Measurements from ENCODE around the gene APLN.

APLN gene

DNA sequence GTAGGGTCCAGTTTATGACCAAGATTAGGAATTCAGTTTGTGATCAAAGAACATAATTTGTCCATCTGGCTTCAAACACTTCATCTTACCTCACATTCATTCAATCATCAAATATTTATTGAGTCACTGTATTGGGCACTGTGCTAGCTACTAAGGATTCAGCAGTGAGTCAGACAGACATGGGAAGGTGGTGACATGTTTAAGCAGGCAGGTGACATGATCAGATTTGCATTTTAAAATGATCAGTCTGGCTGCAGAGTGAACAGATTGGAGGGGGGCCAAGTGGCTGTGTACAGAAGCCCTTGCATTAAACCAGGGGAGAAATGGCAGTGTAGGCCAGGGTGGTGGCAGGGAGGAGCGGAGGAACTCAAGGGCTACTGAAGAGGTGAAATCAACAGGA lies 25.1 kb upstream of the APLN start:
- H3F3A ChIP-seq (ENCODE audit: control insufficient read depth, insufficient read depth), result no peaks in the 10 kb centered on the region
- TF ChIP-seq, protein P1, sequence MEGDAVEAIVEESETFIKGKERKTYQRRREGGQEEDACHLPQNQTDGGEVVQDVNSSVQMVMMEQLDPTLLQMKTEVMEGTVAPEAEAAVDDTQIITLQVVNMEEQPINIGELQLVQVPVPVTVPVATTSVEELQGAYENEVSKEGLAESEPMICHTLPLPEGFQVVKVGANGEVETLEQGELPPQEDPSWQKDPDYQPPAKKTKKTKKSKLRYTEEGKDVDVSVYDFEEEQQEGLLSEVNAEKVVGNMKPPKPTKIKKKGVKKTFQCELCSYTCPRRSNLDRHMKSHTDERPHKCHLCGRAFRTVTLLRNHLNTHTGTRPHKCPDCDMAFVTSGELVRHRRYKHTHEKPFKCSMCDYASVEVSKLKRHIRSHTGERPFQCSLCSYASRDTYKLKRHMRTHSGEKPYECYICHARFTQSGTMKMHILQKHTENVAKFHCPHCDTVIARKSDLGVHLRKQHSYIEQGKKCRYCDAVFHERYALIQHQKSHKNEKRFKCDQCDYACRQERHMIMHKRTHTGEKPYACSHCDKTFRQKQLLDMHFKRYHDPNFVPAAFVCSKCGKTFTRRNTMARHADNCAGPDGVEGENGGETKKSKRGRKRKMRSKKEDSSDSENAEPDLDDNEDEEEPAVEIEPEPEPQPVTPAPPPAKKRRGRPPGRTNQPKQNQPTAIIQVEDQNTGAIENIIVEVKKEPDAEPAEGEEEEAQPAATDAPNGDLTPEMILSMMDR (IDR thresholded peaks at IDR 0.05; ENCODE audit: low read depth, low read length, poor library complexity, severe bottlenecking), result no peak
- TF ChIP-seq EZH2phosphoT487 (IDR thresholded peaks at IDR 0.05; ENCODE audit: borderline replicate concordance, low read length), result no peak
- H4K20me1 ChIP-seq (ENCODE audit: control insufficient read depth, insufficient read depth, low read depth, low read length), result no peaks in the 10 kb centered on the region
- H3K27ac ChIP-seq (ENCODE audit: low read depth, low read length), result no peak overlapping the region
- no peak overlapping the region for H3K4me2 ChIP-seq (ENCODE audit: low read length)
- H3K4me1 ChIP-seq (ENCODE audit: control insufficient read depth, low read length), result peaks cover 16% of the 10 kb centered on the region
- no peak overlapping the region for H3K4me3 ChIP-seq (ENCODE audit: low read length)
- H3K9me3 ChIP-seq (ENCODE audit: control insufficient read depth, insufficient read depth, low read length), result no peaks in the 10 kb centered on the region
- H3K9me2 ChIP-seq (replicated peaks; ENCODE audit: control insufficient read depth, low read length), result no peaks in the 10 kb centered on the region
- H3K27me3 ChIP-seq (ENCODE audit: control insufficient read depth, low read length), result no peaks in the 10 kb centered on the region
- no peaks in the 10 kb centered on the region for H3K36me3 ChIP-seq (ENCODE audit: control insufficient read depth, low read length)
- H3K79me2 ChIP-seq (ENCODE audit: control insufficient read depth, low read length), result no peaks in the 10 kb centered on the region

DNA sequence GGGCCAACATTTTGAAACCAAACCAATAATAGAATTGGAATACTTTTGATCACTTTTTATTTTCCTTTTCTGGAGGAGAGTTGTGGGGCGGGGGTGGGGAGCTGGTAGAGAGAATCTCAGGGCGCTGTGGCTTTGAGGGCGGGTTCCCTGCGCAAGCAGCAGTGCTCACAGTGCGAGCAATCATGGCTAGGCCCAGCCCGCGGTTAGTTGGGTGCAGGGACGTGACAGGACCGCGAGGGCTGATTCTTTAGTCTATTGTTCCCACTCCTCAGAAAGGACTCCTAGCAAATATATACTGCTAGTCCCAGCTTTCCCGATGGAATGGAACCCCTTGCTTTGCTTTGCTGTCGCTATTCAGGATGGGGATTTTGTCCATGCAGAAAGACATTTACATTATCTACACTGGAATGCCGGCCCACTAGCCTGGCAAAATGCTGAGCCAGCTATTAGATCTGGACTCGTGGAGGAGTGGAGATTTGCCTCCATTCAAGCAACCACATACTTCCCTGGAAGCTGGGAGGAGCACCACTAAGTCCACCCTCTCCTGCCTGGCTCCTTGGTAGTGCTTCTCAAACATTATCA lies 23.9 kb upstream of the APLN start:
- Histone ChIP-seq H3K4me2 (ENCODE audit: low read length) (peak overlapping the region; percentile 75), H3K27me3 (ENCODE audit: control insufficient read depth, low read length) (no peaks in the 10 kb centered on the region), H3K79me2 (ENCODE audit: control insufficient read depth, low read length) (no peaks in the 10 kb centered on the region), H3K27ac (ENCODE audit: low read depth, low read length) (no peak overlapping the region), H3F3A (ENCODE audit: control insufficient read depth, insufficient read depth) (no peaks in the 10 kb centered on the region), H3K9me3 (ENCODE audit: control insufficient read depth, insufficient read depth, low read length) (no peaks in the 10 kb centered on the region), H3K4me3 (ENCODE audit: low read length) (peak overlapping the region; percentile 69), H3K9me2 (replicated peaks; ENCODE audit: control insufficient read depth, low read length) (no peaks in the 10 kb centered on the region), H3K36me3 (ENCODE audit: control insufficient read depth, low read length) (no peaks in the 10 kb centered on the region), H3K4me1 (ENCODE audit: control insufficient read depth, low read length) (peaks cover 16% of the 10 kb centered on the region), H4K20me1 (ENCODE audit: control insufficient read depth, insufficient read depth, low read depth, low read length) (no peaks in the 10 kb centered on the region)
- TF ChIP-seq EZH2phosphoT487 (IDR thresholded peaks at IDR 0.05; ENCODE audit: borderline replicate concordance, low read length), result no peak
- TF ChIP-seq, protein P1 (IDR thresholded peaks at IDR 0.05; ENCODE audit: low read depth, low read length, poor library complexity, severe bottlenecking), result peak; percentile 2

DNA sequence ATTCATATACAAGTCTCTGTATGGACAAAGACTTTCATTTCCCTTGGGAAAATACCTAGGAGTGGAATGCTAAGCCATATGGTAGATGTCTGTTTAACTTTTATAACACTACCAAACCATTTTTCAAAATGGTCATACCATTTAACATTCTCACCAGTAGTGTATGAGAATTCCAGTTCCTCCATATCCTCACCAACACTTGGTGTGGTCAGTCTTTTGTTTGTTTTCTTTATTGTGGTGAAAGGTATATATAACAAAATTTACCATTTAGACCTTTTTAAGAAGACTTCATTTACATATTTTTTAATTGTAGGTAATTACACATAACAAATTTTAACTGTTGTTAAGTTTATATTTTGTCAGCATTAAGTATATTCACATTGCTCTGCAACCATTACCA lies 12.7 kb upstream of the APLN start:
- H3K36me3 ChIP-seq (ENCODE audit: control insufficient read depth, low read length), result no peaks in the 10 kb centered on the region
- H3K4me1 ChIP-seq (ENCODE audit: control insufficient read depth, low read length), result peaks cover 6% of the 10 kb centered on the region; the same call in 1 of the 2 replicates
- TF ChIP-seq EZH2phosphoT487 (IDR thresholded peaks at IDR 0.05; ENCODE audit: borderline replicate concordance, low read length), result no peak
- TF ChIP-seq, protein P1 (IDR thresholded peaks at IDR 0.05; ENCODE audit: low read depth, low read length, poor library complexity, severe bottlenecking), result no peak
- H3K4me3 ChIP-seq (ENCODE audit: low read length), result no peak overlapping the region
- H3K9me3 ChIP-seq (ENCODE audit: control insufficient read depth, insufficient read depth, low read length), result no peaks in the 10 kb centered on the region
- no peaks in the 10 kb centered on the region for H3K79me2 ChIP-seq (ENCODE audit: control insufficient read depth, low read length)
- H3K27ac ChIP-seq (ENCODE audit: low read depth, low read length), result no peak overlapping the region
- H4K20me1 ChIP-seq (ENCODE audit: control insufficient read depth, insufficient read depth, low read depth, low read length), result no peaks in the 10 kb centered on the region
- no peaks in the 10 kb centered on the region; the same call in none of the 2 replicates for H3K27me3 ChIP-seq (ENCODE audit: control insufficient read depth, low read length)
- H3F3A ChIP-seq (ENCODE audit: control insufficient read depth, insufficient read depth), result no peaks in the 10 kb centered on the region
- no peaks in the 10 kb centered on the region for H3K9me2 ChIP-seq (replicated peaks; ENCODE audit: control insufficient read depth, low read length)
- no peak overlapping the region for H3K4me2 ChIP-seq (ENCODE audit: low read length)
